RWPE1 (cell line): ENCODE measurements around the gene FAM209B.

ENCODE experiments used
- CTCF ChIA-PET: fragments of 350-600 bp; sonication (Branson Sonifier 250); formaldehyde crosslinking; extraction: SDS; loops from one replicate; lab custom pipeline; 2021; lab: Yijun Ruan, JAX
- POLR2A ChIA-PET: fragments of 400-600 bp; formaldehyde crosslinking; extraction: SDS; loops from one replicate; lab custom pipeline; 2020; ENCODE audit warnings: antibody characterized with exemption; ENCODE audit not compliant: low non-redundant PET; lab: Yijun Ruan, JAX
- DNase-seq: peaks from one replicate; pipeline ENCODE4 v3.0.0; 2012; ENCODE audit warnings: low spot score
- H3K27ac ChIP-seq: fragments of 450-650 bp; 2 replicates; pipeline ENCODE4 v1.5.1; 2017
- CTCF ChIP-seq: fragments of 450-650 bp; conservative IDR thresholded peaks from 2 replicates; pipeline ENCODE4 v1.5.1; 2017; ENCODE audit warnings: low read depth, mild to moderate bottlenecking

The FAM209B gene

GRCh38 chr20:56573986-56574385 lies 40.9 kb downstream of the FAM209B start:
- no peak for TF ChIP-seq CTCF
- H3K27ac ChIP-seq = peak overlapping the region; percentile 89
- CTCF ChIA-PET = interaction anchor here (0.6 to 2.1 kb wide), 3 partner anchors 9 to 97 kb away, joined by 6 to 8 read pairs (median 7); no protein-coding TSS in a partner anchor
- POLR2A ChIA-PET = no interaction called here
- no peak for DNase-seq

- TF ChIP-seq CTCF = no peak
- peak overlapping the region; percentile 89 for H3K27ac ChIP-seq
- POLR2A ChIA-PET = interaction anchor here (0.6 kb wide), 1 partner anchor 37 kb away, joined by 3 read pairs; no protein-coding TSS in a partner anchor
- peak; percentile 87 for DNase-seq
- CTCF ChIA-PET = interaction anchor here (0.6 to 1.7 kb wide), 3 partner anchors 23 to 818 kb away, joined by 3 to 11 read pairs (median 5); no protein-coding TSS in a partner anchor
Observed at GRCh38 chr20:56574531-56575142, 41.6 kb downstream of the FAM209B start.

GRCh38 chr20:56575157-56575556 lies 42.1 kb downstream of the FAM209B start:
- no peak for DNase-seq
- peak overlapping the region; percentile 89 for H3K27ac ChIP-seq
- POLR2A ChIA-PET = interaction anchor here (0.6 kb wide), 1 partner anchor 37 kb away, joined by 3 read pairs; no protein-coding TSS in a partner anchor
- CTCF ChIA-PET = interaction anchor here (1.1 to 1.7 kb wide), 2 partner anchors 23 to 25 kb away, joined by 5 to 11 read pairs; no protein-coding TSS in a partner anchor
- TF ChIP-seq CTCF = no peak

GRCh38 chr20:56575961-56576360 lies 42.9 kb downstream of the FAM209B start:
- peak overlapping the region; percentile 89 for H3K27ac ChIP-seq
- POLR2A ChIA-PET = no interaction called here
- CTCF ChIA-PET = interaction anchor here (1.7 kb wide), 1 partner anchor 26 kb away, joined by 11 read pairs; no protein-coding TSS in a partner anchor
- DNase-seq = no peak
- no peak for TF ChIP-seq CTCF

- ChIA-PET POLR2A (no interaction called here), CTCF (interaction anchor here (0.6 to 3.2 kb wide), 4 partner anchors 8 to 1148 kb away, joined by 3 to 52 read pairs (median 4); no protein-coding TSS in a partner anchor)
- no peak overlapping the region for H3K27ac ChIP-seq
- no peak for DNase-seq
- TF ChIP-seq CTCF = no peak
Observed at GRCh38 chr20:56579301-56579710, 46.3 kb downstream of the FAM209B start.

GRCh38 chr20:56580226-56580625 lies 47.2 kb downstream of the FAM209B start:
- no peak for DNase-seq
- no peak overlapping the region for H3K27ac ChIP-seq
- CTCF ChIA-PET = interaction anchor here (1.6 kb wide), 1 partner anchor 30 kb away, joined by 7 read pairs; no protein-coding TSS in a partner anchor
- POLR2A ChIA-PET = no interaction called here
- no peak for TF ChIP-seq CTCF
